Liver (tissue), 9 donors: ENCODE data around the gene RAB3GAP1. TPM values are rescaled to one million over a fixed set of nuclear protein-coding genes. Genes with fewer than 3 reads are reported as not detected.

Experiments
- DNase-seq: peaks from one replicate; pipeline ENCODE4 v3.0.0-alpha.2; 2017; ENCODE audit warnings: low spot score
- H3K27ac ChIP-seq, 2 donors: one replicate each; pipeline ENCODE4 v1.7.0; 2013; ENCODE audit warnings: inconsistent platforms in 2 of 2, low read length in 2 of 2, control low read depth in 1 of 2, low read depth in 1 of 2, mild to moderate bottlenecking in 1 of 2
- H3K27me3 ChIP-seq, 4 donors: one replicate each; pipeline versions ENCODE4 v1.6.1 to v1.7.0; 2013; ENCODE audit warnings: low read length in 3 of 4, inconsistent platforms in 1 of 4, mild to moderate bottlenecking in 1 of 4, moderate library complexity in 1 of 4; ENCODE audit not compliant: control insufficient read depth in 4 of 4, insufficient read depth in 4 of 4
- H3K36me3 ChIP-seq, 4 donors: one replicate each; pipeline versions ENCODE4 v1.6.1 to v1.7.0; 2013; ENCODE audit warnings: low read length in 3 of 4, mild to moderate bottlenecking in 3 of 4, low read depth in 1 of 4, moderate library complexity in 1 of 4; ENCODE audit not compliant: control insufficient read depth in 4 of 4, insufficient read depth in 3 of 4
- H3K4me1 ChIP-seq, 4 donors: one replicate each; pipeline versions ENCODE4 v1.6.1 to v1.7.0; 2013; ENCODE audit warnings: low read length in 3 of 4, mild to moderate bottlenecking in 3 of 4, moderate library complexity in 1 of 4; ENCODE audit not compliant: control insufficient read depth in 4 of 4, insufficient read depth in 4 of 4
- H3K4me3 ChIP-seq, 3 donors: one replicate each; pipeline versions ENCODE4 v1.6.1 to v1.7.0; 2013; ENCODE audit warnings: low read length in 3 of 3, control low read depth in 1 of 3, low read depth in 1 of 3, mild to moderate bottlenecking in 1 of 3
- H3K9ac ChIP-seq, 2 donors: one replicate each; pipeline ENCODE4 v1.7.0; 2013; ENCODE audit warnings: low read length in 2 of 2, mild to moderate bottlenecking in 2 of 2, moderate library complexity in 2 of 2, control low read depth in 1 of 2, low read depth in 1 of 2
- H3K9me3 ChIP-seq, 4 donors: one replicate each; pipeline versions ENCODE4 v1.6.1 to v1.7.0; 2013; ENCODE audit warnings: low read length in 3 of 4; ENCODE audit not compliant: control insufficient read depth in 4 of 4
- ATF3 ChIP-seq: IDR thresholded peaks from 2 replicates; pipeline ENCODE4 v1.6.1; 2016; ENCODE audit warnings: antibody characterized with exemption
- EGR1 ChIP-seq, 2 donors: IDR thresholded peaks; 2 replicates each; pipeline ENCODE4 v1.6.1; 2016 to 2018; ENCODE audit warnings: antibody characterized with exemption in 2 of 2, low read depth in 2 of 2
- FOXA1 ChIP-seq: IDR thresholded peaks from 2 replicates; pipeline ENCODE4 v1.6.1; 2016; ENCODE audit warnings: antibody characterized with exemption
- FOXA2 ChIP-seq: IDR thresholded peaks from 2 replicates; pipeline ENCODE4 v1.6.1; 2016; ENCODE audit warnings: antibody characterized with exemption
- GABPA ChIP-seq, 2 donors: IDR thresholded peaks in 1 of 2; conservative IDR thresholded peaks in 1 of 2; 2 replicates each; pipeline ENCODE4 v1.6.1; 2016; ENCODE audit warnings: antibody characterized with exemption in 2 of 2, mild to moderate bottlenecking in 1 of 2, moderate library complexity in 1 of 2
- HNF4A ChIP-seq, 2 donors: conservative IDR thresholded peaks; 2 replicates each; pipeline ENCODE4 v1.6.1; 2016; ENCODE audit warnings: antibody characterized with exemption in 2 of 2, mild to moderate bottlenecking in 2 of 2
- JUND ChIP-seq, 2 donors: IDR thresholded peaks; 2 replicates each; pipeline ENCODE4 v1.6.1; 2016; ENCODE audit warnings: antibody characterized with exemption in 2 of 2
- MAX ChIP-seq: IDR thresholded peaks from 2 replicates; pipeline ENCODE4 v1.6.1; 2016; ENCODE audit warnings: antibody characterized with exemption
- NR2F2 ChIP-seq: IDR thresholded peaks from 2 replicates; pipeline ENCODE4 v1.6.1; 2016; ENCODE audit warnings: antibody characterized with exemption
- RXRA ChIP-seq, 2 donors: IDR thresholded peaks; 2 replicates each; pipeline ENCODE4 v1.6.1; 2017 to 2018; ENCODE audit warnings: antibody characterized with exemption in 2 of 2, mild to moderate bottlenecking in 1 of 2
- ZBTB33 ChIP-seq: IDR thresholded peaks from 2 replicates; pipeline ENCODE4 v1.6.1; 2016; ENCODE audit warnings: antibody characterized with exemption
- WGBS: extraction: QIAGEN DNeasy Blood & Tissue Kit; methylation state at CpG from one replicate; pipeline ENCODE4 v1.1.7; 2013; 5-methylcytosine and 5-hydroxymethylcytosine counted together
- polyA plus RNA-seq, 2 donors: library from polyadenylated mRNA; stranded (reverse) in 1 of 2; unstranded in 1 of 2; fragments of 200-250 nt in 1 of 2; fragments of >200 nt in 1 of 2; fragmentation: Nextera tagmentation in 1 of 2; extraction: Ambion mirVana in 1 of 2; gene quantifications; one replicate each; pipeline versions ENCODE4 v1.2.1 to v1.2.3, GENCODE V29; 2013 to 2015
- total RNA-seq, 2 donors: library from RNA; depleted of rRNA; stranded (reverse); fragments of >200 nt; gene quantifications; one replicate each; pipeline ENCODE4 v1.2.3, GENCODE V29; 2014
- TF ChIP-seq, protein P1 (sequence below): IDR thresholded peaks from 2 replicates; pipeline ENCODE4 v1.6.1; 2016; ENCODE audit warnings: antibody characterized with exemption, mild to moderate bottlenecking
- donor health status: healthy.
- donor health status: healthy.
- donor health status: healthy.
- donor health status: healthy.
- donor health status: healthy.

The RAB3GAP1 gene
- total and polyA plus RNA-seq, 4 donors = 8.8 to 30.0 (median 15.1) TPM

- no peak for TF ChIP-seq ZBTB33
These were observed 30.5 kb upstream of the RAB3GAP1 start (continued) for GRCh38 chr2:135021618-135022017.

DNA sequence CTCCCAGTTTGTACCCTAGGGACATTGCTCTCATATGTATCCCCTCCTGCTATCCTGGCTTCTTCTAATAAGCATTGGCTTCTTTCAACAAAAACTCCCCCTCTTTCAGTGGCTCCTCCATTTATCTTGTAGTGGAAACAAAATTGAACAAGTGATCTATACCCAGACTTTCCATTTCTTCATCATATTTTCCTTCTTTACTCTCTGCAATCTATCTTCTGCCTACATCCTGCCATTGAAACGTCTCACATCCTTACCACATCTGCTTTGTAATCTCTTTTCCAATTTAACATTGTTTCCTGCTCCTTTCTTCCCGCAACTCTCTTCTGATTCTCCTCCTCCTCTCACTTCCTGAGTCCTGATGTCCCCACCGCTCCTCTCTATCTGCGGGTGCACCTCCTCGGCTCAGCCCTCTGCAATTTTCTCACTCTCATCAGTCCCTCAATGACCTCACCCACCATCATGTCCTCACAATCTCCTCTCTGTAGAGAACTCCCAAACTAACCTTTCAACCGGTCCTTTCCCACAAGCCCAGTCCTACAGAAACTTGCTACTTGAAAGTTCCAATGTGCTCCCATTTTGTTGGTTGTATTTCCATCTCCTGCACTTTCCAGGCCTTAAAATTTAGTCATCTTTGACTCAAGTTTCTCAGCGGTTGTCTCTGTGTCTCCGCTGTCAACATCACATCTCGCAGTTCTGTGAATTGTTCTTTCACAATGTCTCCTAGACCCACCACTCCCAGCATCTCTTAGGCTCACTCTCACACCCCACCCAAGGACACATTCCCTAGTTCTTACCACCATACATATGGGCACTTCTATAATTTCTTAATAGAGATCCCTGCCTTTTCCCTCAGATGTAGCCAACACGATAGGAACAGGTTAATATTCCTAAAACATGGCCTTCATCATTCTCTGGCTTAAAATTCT is 28.9 kb upstream of the RAB3GAP1 start:
- 82% methylated on average over 10 of the region's 10 CpGs for WGBS
- Histone ChIP-seq H3K27me3 (no peaks in the 10 kb centered on the region), H3K9me3 (no peaks in the 10 kb centered on the region), H3K4me3 (no peak overlapping the region), H3K27ac (no peak overlapping the region), H3K9ac (no peak overlapping the region), H3K36me3 (no peaks in the 10 kb centered on the region), H3K4me1 (no peaks in the 10 kb centered on the region)
- TF ChIP-seq EGR1 (IDR thresholded peaks at IDR 0.05; ENCODE audit: low read depth in 2 of 2) = no peak
- TF ChIP-seq ATF3 = no peak
- no peak for DNase-seq

- WGBS = 87% methylated on average over 5 of the region's 5 CpGs
- H3K9me3 ChIP-seq = no peaks in the 10 kb centered on the region
- no peaks in the 10 kb centered on the region for H3K36me3 ChIP-seq
- no peak overlapping the region for H3K4me3 ChIP-seq
- no peak overlapping the region for H3K9ac ChIP-seq
- H3K27ac ChIP-seq = no peak overlapping the region
- TF ChIP-seq JUND (IDR thresholded peaks at IDR 0.05) = no peak
- TF ChIP-seq ATF3 = no peak
- TF ChIP-seq NR2F2 = no peak
- no peak for TF ChIP-seq GABPA (IDR thresholded peaks at IDR 0.05 in 1 of 2, conservative IDR thresholded peaks at IDR 0.05 in 1 of 2)
- no peak for TF ChIP-seq RXRA (IDR thresholded peaks at IDR 0.05)
- no peak for TF ChIP-seq FOXA1
- no peak for TF ChIP-seq HNF4A (conservative IDR thresholded peaks at IDR 0.05)
- no peak for TF ChIP-seq FOXA2
- TF ChIP-seq, protein P1, sequence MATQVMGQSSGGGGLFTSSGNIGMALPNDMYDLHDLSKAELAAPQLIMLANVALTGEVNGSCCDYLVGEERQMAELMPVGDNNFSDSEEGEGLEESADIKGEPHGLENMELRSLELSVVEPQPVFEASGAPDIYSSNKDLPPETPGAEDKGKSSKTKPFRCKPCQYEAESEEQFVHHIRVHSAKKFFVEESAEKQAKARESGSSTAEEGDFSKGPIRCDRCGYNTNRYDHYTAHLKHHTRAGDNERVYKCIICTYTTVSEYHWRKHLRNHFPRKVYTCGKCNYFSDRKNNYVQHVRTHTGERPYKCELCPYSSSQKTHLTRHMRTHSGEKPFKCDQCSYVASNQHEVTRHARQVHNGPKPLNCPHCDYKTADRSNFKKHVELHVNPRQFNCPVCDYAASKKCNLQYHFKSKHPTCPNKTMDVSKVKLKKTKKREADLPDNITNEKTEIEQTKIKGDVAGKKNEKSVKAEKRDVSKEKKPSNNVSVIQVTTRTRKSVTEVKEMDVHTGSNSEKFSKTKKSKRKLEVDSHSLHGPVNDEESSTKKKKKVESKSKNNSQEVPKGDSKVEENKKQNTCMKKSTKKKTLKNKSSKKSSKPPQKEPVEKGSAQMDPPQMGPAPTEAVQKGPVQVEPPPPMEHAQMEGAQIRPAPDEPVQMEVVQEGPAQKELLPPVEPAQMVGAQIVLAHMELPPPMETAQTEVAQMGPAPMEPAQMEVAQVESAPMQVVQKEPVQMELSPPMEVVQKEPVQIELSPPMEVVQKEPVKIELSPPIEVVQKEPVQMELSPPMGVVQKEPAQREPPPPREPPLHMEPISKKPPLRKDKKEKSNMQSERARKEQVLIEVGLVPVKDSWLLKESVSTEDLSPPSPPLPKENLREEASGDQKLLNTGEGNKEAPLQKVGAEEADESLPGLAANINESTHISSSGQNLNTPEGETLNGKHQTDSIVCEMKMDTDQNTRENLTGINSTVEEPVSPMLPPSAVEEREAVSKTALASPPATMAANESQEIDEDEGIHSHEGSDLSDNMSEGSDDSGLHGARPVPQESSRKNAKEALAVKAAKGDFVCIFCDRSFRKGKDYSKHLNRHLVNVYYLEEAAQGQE = no peak
- no peak for TF ChIP-seq ZBTB33
- TF ChIP-seq MAX = no peak
- no peak for DNase-seq
- no peaks in the 10 kb centered on the region for H3K27me3 ChIP-seq
- H3K4me1 ChIP-seq = no peaks in the 10 kb centered on the region
These were observed 28.1 kb upstream of the RAB3GAP1 start for GRCh38 chr2:135023886-135024485.
